ENCODE measurements around the gene AMHR2.

DNA sequence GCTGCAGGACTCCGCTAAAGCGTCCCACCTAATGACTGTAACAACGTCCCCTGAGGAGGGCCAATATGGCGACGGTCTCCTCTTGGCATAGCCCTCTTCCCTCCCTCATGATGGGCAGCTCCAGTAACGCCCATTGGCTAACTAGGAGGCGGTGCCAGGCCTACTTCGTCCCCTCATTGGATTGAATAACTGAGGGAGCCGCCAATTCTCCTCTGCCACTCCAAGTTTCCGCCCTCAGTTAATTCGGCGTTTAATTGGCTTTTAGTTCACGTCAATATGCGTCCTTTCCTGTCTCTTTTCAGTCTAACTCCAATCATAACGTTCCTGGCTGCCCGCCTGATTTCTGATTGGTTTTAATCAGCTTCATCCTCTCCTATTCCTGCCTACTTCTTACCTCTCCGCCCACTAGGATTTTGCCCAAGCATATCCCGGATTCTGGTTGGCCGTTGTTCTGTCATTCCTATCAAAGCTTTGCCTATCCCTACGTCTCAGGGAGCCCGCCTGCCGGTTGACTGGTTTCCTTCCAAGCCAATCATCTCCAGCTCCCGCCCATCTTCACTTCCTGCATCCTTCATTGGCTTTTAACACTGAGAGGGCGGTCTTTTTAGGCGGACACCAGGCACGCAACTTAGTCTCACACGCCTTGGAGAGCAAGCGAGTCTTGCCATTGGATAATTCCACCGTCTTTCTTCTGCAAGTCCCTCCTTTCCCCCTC lies 44.1 kb upstream of the AMHR2 start:
- TF ChIP-seq, protein P1, sequence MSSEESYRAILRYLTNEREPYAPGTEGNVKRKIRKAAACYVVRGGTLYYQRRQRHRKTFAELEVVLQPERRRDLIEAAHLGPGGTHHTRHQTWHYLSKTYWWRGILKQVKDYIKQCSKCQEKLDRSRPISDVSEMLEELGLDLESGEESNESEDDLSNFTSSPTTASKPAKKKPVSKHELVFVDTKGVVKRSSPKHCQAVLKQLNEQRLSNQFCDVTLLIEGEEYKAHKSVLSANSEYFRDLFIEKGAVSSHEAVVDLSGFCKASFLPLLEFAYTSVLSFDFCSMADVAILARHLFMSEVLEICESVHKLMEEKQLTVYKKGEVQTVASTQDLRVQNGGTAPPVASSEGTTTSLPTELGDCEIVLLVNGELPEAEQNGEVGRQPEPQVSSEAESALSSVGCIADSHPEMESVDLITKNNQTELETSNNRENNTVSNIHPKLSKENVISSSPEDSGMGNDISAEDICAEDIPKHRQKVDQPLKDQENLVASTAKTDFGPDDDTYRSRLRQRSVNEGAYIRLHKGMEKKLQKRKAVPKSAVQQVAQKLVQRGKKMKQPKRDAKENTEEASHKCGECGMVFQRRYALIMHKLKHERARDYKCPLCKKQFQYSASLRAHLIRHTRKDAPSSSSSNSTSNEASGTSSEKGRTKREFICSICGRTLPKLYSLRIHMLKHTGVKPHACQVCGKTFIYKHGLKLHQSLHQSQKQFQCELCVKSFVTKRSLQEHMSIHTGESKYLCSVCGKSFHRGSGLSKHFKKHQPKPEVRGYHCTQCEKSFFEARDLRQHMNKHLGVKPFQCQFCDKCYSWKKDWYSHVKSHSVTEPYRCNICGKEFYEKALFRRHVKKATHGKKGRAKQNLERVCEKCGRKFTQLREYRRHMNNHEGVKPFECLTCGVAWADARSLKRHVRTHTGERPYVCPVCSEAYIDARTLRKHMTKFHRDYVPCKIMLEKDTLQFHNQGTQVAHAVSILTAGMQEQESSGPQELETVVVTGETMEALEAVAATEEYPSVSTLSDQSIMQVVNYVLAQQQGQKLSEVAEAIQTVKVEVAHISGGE (tag by site-specific recombination; conservative IDR thresholded peaks at IDR 0.05; ENCODE audit: low read depth): no peak
- TF ChIP-seq KLF1 (tag by site-specific recombination; IDR thresholded peaks at IDR 0.05): peak; percentile 44; the same call in 1 of the 2 replicates

All from HEK293 (cell line).